H1 (cell line): Measurements from ENCODE around the gene NCF2. TPM values are rescaled to one million over a fixed set of nuclear protein-coding genes. Genes with fewer than 3 reads are reported as not detected.

ENCODE experiments used
- CTCF ChIA-PET: fragments of 300-600 bp; sonication (Branson Sonifier 250); formaldehyde crosslinking; loops from one replicate; lab custom pipeline; 2021; ENCODE audit not compliant: partially characterized antibody; lab: Charles Lee
- POLR2A ChIA-PET: fragments of 300-600 bp; sonication (Branson Sonifier 250); formaldehyde crosslinking; loops from one replicate; lab custom pipeline; 2021; ENCODE audit warnings: inconsistent platforms; ENCODE audit not compliant: partially characterized antibody; lab: Charles Lee
- DNase-seq, 2 experiments: peaks; one replicate each; pipeline versions ENCODE4 v3.0.0 to v3.0.0-alpha.2; 2010 to 2022; ENCODE audit warnings: low spot score in 2 of 2, low read depth in 1 of 2, mixed read lengths in 1 of 2
- FAIRE-seq: peaks from 2 replicates; lab custom pipeline; 2011; peaks lifted over from hg19 to GRCh38; lab: Jason Lieb, UNC
- H2AFZ ChIP-seq: 2 replicates; pipeline ENCODE4 v1.8.1; 2012; ENCODE audit warnings: low read length, inconsistent platforms
- H2AK5ac ChIP-seq: 2 replicates; pipeline ENCODE4 v1.6.1; 2013; ENCODE audit warnings: low read depth, low read length
- H2BK120ac ChIP-seq: replicated peaks from 2 replicates; pipeline ENCODE3; 2013; ENCODE audit warnings: low read depth, low read length, inconsistent platforms
- H2BK12ac ChIP-seq: 2 replicates; pipeline ENCODE4 v1.6.1; 2013; ENCODE audit warnings: low read depth, low read length
- H2BK15ac ChIP-seq: 2 replicates; pipeline ENCODE4 v1.6.1; 2013; ENCODE audit warnings: low read length
- H2BK20ac ChIP-seq: 2 replicates; pipeline ENCODE4 v1.6.1; 2013; ENCODE audit warnings: low read length
- H2BK5ac ChIP-seq: 2 replicates; pipeline ENCODE4 v1.6.1; 2013; ENCODE audit warnings: low read depth, low read length
- H3K14ac ChIP-seq: 2 replicates; pipeline ENCODE4 v1.6.1; 2013; ENCODE audit warnings: inconsistent platforms; ENCODE audit not compliant: insufficient read length
- H3K18ac ChIP-seq: 2 replicates; pipeline ENCODE4 v1.6.1; 2013; ENCODE audit warnings: low read length; ENCODE audit errors: extremely low read depth
- H3K23ac ChIP-seq: 2 replicates; pipeline ENCODE4 v1.6.1; 2013; ENCODE audit warnings: inconsistent platforms; ENCODE audit not compliant: insufficient read length
- H3K23me2 ChIP-seq: 2 replicates; pipeline ENCODE4 v1.6.1; 2013; ENCODE audit warnings: low read depth, low read length
- H3K27ac ChIP-seq: 2 replicates; pipeline ENCODE4 v1.6.1; 2011; ENCODE audit warnings: low read depth, low read length, inconsistent platforms
- H3K27me3 ChIP-seq, 4 experiments: replicated peaks in 1 of 4; 1 replicate in 1 of 4; 2 replicates in 3 of 4; pipeline versions ENCODE4 v1.6.1 to v1.8.1; 2011 to 2013; ENCODE audit warnings: low read length in 3 of 4, mild to moderate bottlenecking in 3 of 4, inconsistent platforms in 2 of 4, mixed read lengths in 2 of 4, moderate library complexity in 1 of 4; ENCODE audit not compliant: control insufficient read depth in 3 of 4, insufficient read depth in 3 of 4; ENCODE audit errors: extremely low read depth in 1 of 4
- H3K36me3 ChIP-seq, 4 experiments: 2 replicates each; pipeline versions ENCODE4 v1.6.1 to v1.8.1; 2011 to 2013; ENCODE audit warnings: mild to moderate bottlenecking in 4 of 4, low read length in 3 of 4, moderate library complexity in 2 of 4, control low read depth in 1 of 4, inconsistent platforms in 1 of 4; ENCODE audit not compliant: insufficient read depth in 4 of 4, control insufficient read depth in 2 of 4
- H3K4ac ChIP-seq: replicated peaks from 2 replicates; pipeline ENCODE3; 2013; ENCODE audit warnings: low read length, low read depth, mixed read lengths, inconsistent platforms; ENCODE audit not compliant: insufficient read length
- H3K4me1 ChIP-seq, 4 experiments: replicated peaks in 1 of 4; 1 replicate in 1 of 4; 2 replicates in 3 of 4; pipeline versions ENCODE4 v1.6.1 to v1.8.1; 2011 to 2013; ENCODE audit warnings: low read length in 3 of 4, inconsistent platforms in 2 of 4, mixed read lengths in 1 of 4; ENCODE audit not compliant: insufficient read depth in 4 of 4, control insufficient read depth in 3 of 4
- H3K4me2 ChIP-seq, 2 experiments: 2 replicates each; pipeline versions ENCODE4 v1.6.1 to v1.8.1; 2011 to 2013; ENCODE audit warnings: low read depth in 2 of 2, low read length in 2 of 2, control low read depth in 1 of 2, inconsistent platforms in 1 of 2, mild to moderate bottlenecking in 1 of 2; ENCODE audit not compliant: insufficient read depth in 1 of 2
- H3K4me3 ChIP-seq, 4 experiments: fragments of 200-600, 300-600 bp in 1 of 4; sonication (generic), shearing (Covaris generic), sonication (Bioruptor Twin) in 1 of 4; 2 replicates each; pipeline versions ENCODE4 v1.5.1 to v1.8.1; 2011 to 2016; ENCODE audit warnings: low read length in 4 of 4, low read depth in 3 of 4, control low read depth in 2 of 4, inconsistent platforms in 2 of 4, mild to moderate bottlenecking in 2 of 4, mixed read lengths in 1 of 4, moderate library complexity in 1 of 4; ENCODE audit not compliant: insufficient read depth in 2 of 4; ENCODE audit errors: extremely low read depth in 1 of 4
- H3K56ac ChIP-seq: replicated peaks from 2 replicates; pipeline ENCODE3; 2013; ENCODE audit warnings: low read depth, mild to moderate bottlenecking, mixed read lengths, low read length, inconsistent platforms; ENCODE audit not compliant: insufficient read length
- H3K79me1 ChIP-seq: 2 replicates; pipeline ENCODE4 v1.6.1; 2013; ENCODE audit warnings: low read depth, low read length, control low read depth
- H3K79me2 ChIP-seq, 2 experiments: 2 replicates each; pipeline versions ENCODE4 v1.6.1 to v1.8.1; 2012 to 2013; ENCODE audit warnings: low read length in 2 of 2, mild to moderate bottlenecking in 2 of 2, inconsistent platforms in 1 of 2; ENCODE audit not compliant: insufficient read depth in 2 of 2, control insufficient read depth in 1 of 2
- H3K9ac ChIP-seq, 4 experiments: replicated peaks in 1 of 4; 1 replicate in 1 of 4; 2 replicates in 3 of 4; pipeline versions ENCODE4 v1.6.1 to v1.8.1; 2011 to 2013; ENCODE audit warnings: low read depth in 3 of 4, low read length in 3 of 4, control low read depth in 2 of 4, mild to moderate bottlenecking in 2 of 4, moderate library complexity in 2 of 4, inconsistent platforms in 1 of 4; ENCODE audit errors: extremely low read depth in 1 of 4
- H3K9me3 ChIP-seq, 2 experiments: 2 replicates each; pipeline versions ENCODE4 v1.6.1 to v1.8.1; 2012 to 2013; ENCODE audit warnings: mild to moderate bottlenecking in 2 of 2, moderate library complexity in 2 of 2, control low read depth in 1 of 2, inconsistent platforms in 1 of 2, low read depth in 1 of 2, low read length in 1 of 2, mixed read lengths in 1 of 2; ENCODE audit not compliant: insufficient read depth in 2 of 2
- H4K20me1 ChIP-seq, 2 experiments: replicated peaks in 1 of 2; 2 replicates each; pipeline versions ENCODE3 to v1.8.1; 2011 to 2013; ENCODE audit warnings: inconsistent platforms in 2 of 2, low read length in 2 of 2, mild to moderate bottlenecking in 1 of 2; ENCODE audit not compliant: insufficient read depth in 2 of 2, control insufficient read depth in 1 of 2
- H4K5ac ChIP-seq: 2 replicates; pipeline ENCODE4 v1.6.1; 2013; ENCODE audit warnings: low read length, low read depth, mixed read lengths, inconsistent platforms; ENCODE audit not compliant: insufficient read length
- H4K8ac ChIP-seq: 2 replicates; pipeline ENCODE4 v1.8.0; 2013; ENCODE audit warnings: mild to moderate bottlenecking, moderate library complexity, low read length, inconsistent platforms; ENCODE audit not compliant: insufficient read depth; ENCODE audit errors: extremely low read depth
- H4K91ac ChIP-seq: replicated peaks from 2 replicates; pipeline ENCODE3; 2013; ENCODE audit warnings: low read length, mixed read lengths, inconsistent platforms; ENCODE audit not compliant: insufficient read length
- EP300 ChIP-seq, 2 experiments: IDR thresholded peaks; 1 replicate in 1 of 2; 2 replicates in 1 of 2; pipeline ENCODE4 v1.6.1; 2011 to 2012; ENCODE audit warnings: low read depth in 2 of 2, low read length in 2 of 2, mild to moderate bottlenecking in 2 of 2, borderline replicate concordance in 1 of 2, inconsistent platforms in 1 of 2, moderate library complexity in 1 of 2
- KDM4A ChIP-seq: IDR thresholded peaks from one replicate; pipeline ENCODE4 v1.7.1; 2012; ENCODE audit warnings: low read depth, mild to moderate bottlenecking, moderate library complexity, low read length, inconsistent platforms; ENCODE audit not compliant: severe bottlenecking
- POLR2A ChIP-seq, 2 experiments: IDR thresholded peaks; 1 replicate in 1 of 2; 2 replicates in 1 of 2; pipeline ENCODE4 v1.6.1; 2011; ENCODE audit warnings: low read depth in 2 of 2, low read length in 2 of 2, mild to moderate bottlenecking in 2 of 2; ENCODE audit errors: control extremely low read depth in 1 of 2
- RBBP5 ChIP-seq: IDR thresholded peaks from 2 replicates; pipeline ENCODE4 v1.7.1; 2012; ENCODE audit warnings: low read depth, mild to moderate bottlenecking, inconsistent platforms, low read length, moderate library complexity, borderline replicate concordance
- SAP30 ChIP-seq: fragments of 300-600 bp; sonication (generic); IDR thresholded peaks from 2 replicates; pipeline ENCODE4 v1.7.1; 2012; ENCODE audit warnings: low read length, moderate library complexity, mild to moderate bottlenecking, inconsistent platforms; ENCODE audit not compliant: insufficient read depth, insufficient replicate concordance
- SP4 ChIP-seq: IDR thresholded peaks from 2 replicates; pipeline ENCODE4 v1.6.1; 2012; ENCODE audit warnings: low read length, inconsistent platforms
- WGBS, 2 experiments: shearing (Covaris generic) in 1 of 2; methylation state at CpG; one replicate each; pipeline versions ENCODE4 v1.1.6 to v1.1.7; 2013 to 2015; ENCODE audit warnings: low lambda C conversion rate in 2 of 2, mixed read lengths in 2 of 2, inconsistent platforms in 1 of 2, low coverage in 1 of 2, missing lambda C conversion rate in 1 of 2; ENCODE audit not compliant: insufficient replicate concordance in 2 of 2, insufficient coverage in 1 of 2, insufficient read length in 1 of 2; ENCODE audit errors: extremely low coverage in 1 of 2, missing lambda C conversion rate in 1 of 2; 5-methylcytosine and 5-hydroxymethylcytosine counted together
- polyA plus RNA-seq, 7 experiments: library from polyadenylated mRNA; depleted of rRNA in 3 of 7; stranded (reverse) in 5 of 7; unstranded in 2 of 7; fragments of >200 nt in 5 of 7; fragments of 200-250 nt in 2 of 7; gene quantifications; 1 replicate in 5 of 7; 2 replicates in 1 of 7; 4 replicates in 1 of 7; pipeline versions ENCODE4 v1.2.1 to v1.2.3, GENCODE V29; 2011 to 2013; ENCODE audit warnings: missing spikeins in 2 of 7, mixed read lengths in 2 of 7
- total RNA-seq: library from RNA; stranded (reverse); fragmentation: NEBNext Ultra II Directional; extraction: Animal tissue kit (Norgen Biotek cat#: 25700); gene quantifications from 2 replicates; pipeline ENCODE4 v1.2.1, GENCODE V29; 2021

Gene NCF2
- total and polyA plus RNA-seq, 2 of the 8 experiments (the other 6 are each of a cell fraction or from before 2014, with no cell fraction given): not detected

GRCh38 chr1:183585038-183585437, 5.2 kb downstream of the NCF2 start:
- Histone ChIP-seq H3K23me2 (no peaks in the 10 kb centered on the region), H3K4me3 (no peak overlapping the region), H3K18ac (no peak overlapping the region), H3K36me3 (no peaks in the 10 kb centered on the region), H2BK15ac (no peak overlapping the region), H4K5ac (no peak overlapping the region), H3K9me3 (no peaks in the 10 kb centered on the region), H3K56ac (no peak overlapping the region), H4K91ac (no peak overlapping the region), H3K79me1 (no peaks in the 10 kb centered on the region), H2AK5ac (no peak overlapping the region), H3K4me2 (no peak overlapping the region), H3K4ac (no peak overlapping the region), H2BK12ac (no peak overlapping the region), H3K27me3 (no peaks in the 10 kb centered on the region), H4K20me1 (no peaks in the 10 kb centered on the region), H3K79me2 (no peaks in the 10 kb centered on the region), H2BK5ac (no peak overlapping the region), H3K23ac (no peak overlapping the region), H3K14ac (no peak overlapping the region), H3K9ac (no peak overlapping the region), H3K27ac (no peak overlapping the region), H2BK120ac (no peak overlapping the region), H4K8ac (no peak overlapping the region), H2AFZ (no peak overlapping the region), H3K4me1 (peaks cover 0 to 13% (median 6%) of the 10 kb centered on the region in 4 experiments; a peak in 6 of 7 replicates), H2BK20ac (no peak overlapping the region)
- FAIRE-seq (no peak), DNase-seq (no peak)
- 95% methylated on average over 6 of the region's 6 CpGs; no CpG with 5 or more reads in 1 of the 2 experiments for WGBS, 2 experiments
- TF ChIP-seq KDM4A (no peak), RBBP5 (no peak), EP300 (IDR thresholded peaks at IDR 0.05; ENCODE audit: borderline replicate concordance in 1 of 2, low read depth in 2 of 2, low read length in 2 of 2) (no peak), SAP30 (no peak), SP4 (no peak), POLR2A (IDR thresholded peaks at IDR 0.05; ENCODE audit: control extremely low read depth in 1 of 2, low read depth in 2 of 2, low read length in 2 of 2) (no peak)
- ChIA-PET CTCF (no interaction called here), POLR2A (interaction anchor here (0.7 kb wide), 1 partner anchor 24 kb away, joined by 3 read pairs; no protein-coding TSS in a partner anchor)
